GM12801 (cell line): ENCODE measurements around the gene GNPTAB.

Source experiments
- CTCF ChIP-seq: IDR thresholded peaks from one replicate; pipeline ENCODE4 v1.5.1; 2011; ENCODE audit warnings: control low read depth; ENCODE audit not compliant: insufficient read length; ENCODE audit errors: extremely low read depth

The GNPTAB gene

GRCh38 chr12:101781834-101782233 lies 48.9 kb downstream of the GNPTAB start:
- TF ChIP-seq CTCF = no peak

- no peak for TF ChIP-seq CTCF
Measured at GRCh38 chr12:101780599-101780998, 50.2 kb downstream of the GNPTAB start.

GRCh38 chr12:101779626-101780025 lies 51.1 kb downstream of the GNPTAB start:
- no peak for TF ChIP-seq CTCF

- TF ChIP-seq CTCF = no peak
Measured at GRCh38 chr12:101779200-101779599, 51.6 kb downstream of the GNPTAB start.

GRCh38 chr12:101777978-101778377 lies 52.8 kb downstream of the GNPTAB start:
- TF ChIP-seq CTCF = no peak

GRCh38 chr12:101777485-101777884 lies 53.3 kb downstream of the GNPTAB start:
- no peak for TF ChIP-seq CTCF

GRCh38 chr12:101775816-101776215 lies 54.9 kb downstream of the GNPTAB start:
- TF ChIP-seq CTCF = no peak

- TF ChIP-seq CTCF = no peak
Measured at GRCh38 chr12:101773650-101774162, 57.1 kb downstream of the GNPTAB start.
